Activated CD8-positive, alpha-beta memory T cell treated with anti-CD3 and anti-CD28 coated beads, Interleukin-2, amount 50 U/mL, for 24 hours (primary cell): ENCODE measurements around the gene SRSF10.
"Not testable (repeated sequence)": the region's sequence is repeated elsewhere in the genome, so short reads cannot be mapped to it uniquely, and the experiment has no call there.

Experiments used
- DNase-seq: peaks from one replicate; pipeline ENCODE4 v3.0.0-alpha.2; 2020; ENCODE audit errors: extremely low read depth

Gene SRSF10

GRCh38 chr1:23997812-23998211 is 17.7 kb upstream of the SRSF10 start:
- no peak for DNase-seq

- DNase-seq, result no peak
Observed at GRCh38 chr1:23996700-23997229, 16.6 kb upstream of the SRSF10 start.

GRCh38 chr1:23995431-23995837 is 15.3 kb upstream of the SRSF10 start:
- DNase-seq, result no peak

- DNase-seq, result not testable (repeated sequence)
Observed at GRCh38 chr1:23992011-23992410, 11.9 kb upstream of the SRSF10 start.

- DNase-seq, result no peak
Observed at GRCh38 chr1:23989263-23989662, 9.1 kb upstream of the SRSF10 start.

GRCh38 chr1:23987038-23987437 is 6.9 kb upstream of the SRSF10 start:
- DNase-seq, result not testable (repeated sequence)

- DNase-seq, result no peak
Observed at GRCh38 chr1:23984417-23985186, 4.5 kb upstream of the SRSF10 start.

GRCh38 chr1:23980728-23981070 is 572 bp upstream of the SRSF10 start:
- peak; percentile 9 for DNase-seq

- no peak for DNase-seq
Observed at GRCh38 chr1:23979387-23979880, 693 bp downstream of the SRSF10 start.

GRCh38 chr1:23978805-23979204 is 1.3 kb downstream of the SRSF10 start:
- DNase-seq, result no peak

- DNase-seq, result no peak
Observed at GRCh38 chr1:23977854-23978191, 2.3 kb downstream of the SRSF10 start.

GRCh38 chr1:23977187-23977853 is 2.8 kb downstream of the SRSF10 start:
- no peak for DNase-seq

GRCh38 chr1:23967871-23968270 is 12.3 kb downstream of the SRSF10 start:
- no peak for DNase-seq

- no peak for DNase-seq
Observed at GRCh38 chr1:23966973-23967493, 13.1 kb downstream of the SRSF10 start.

GRCh38 chr1:23964790-23965740 is 15.1 kb downstream of the SRSF10 start:
- no peak for DNase-seq

- DNase-seq, result no peak
Observed at GRCh38 chr1:23964235-23964668, 15.9 kb downstream of the SRSF10 start.

GRCh38 chr1:23963617-23964234 is 16.4 kb downstream of the SRSF10 start:
- no peak for DNase-seq

- DNase-seq, result no peak
Observed at GRCh38 chr1:23960291-23961020, 19.7 kb downstream of the SRSF10 start.

- peak; percentile 94 for DNase-seq
Observed at GRCh38 chr1:23959461-23960290, 20.5 kb downstream of the SRSF10 start, which contains the start of gene PNRC2. Gene PNRC2, plus strand, starts transcription at chr1:23959828. Its CDS starts 1,630 bp downstream, at chr1:23961458.
